Stimulated activated CD4-positive, alpha-beta T cell treated with anti-CD3 and anti-CD28 coated beads, Interleukin-15, amount 100 ng/mL, for 48 hours (primary cell): ENCODE data around the gene SNRPB2.

Experiments
- DNase-seq, 2 donors: peaks; one replicate each; pipeline ENCODE4 v3.0.0-alpha.2; 2020; ENCODE audit warnings: low read depth in 2 of 2

Gene SNRPB2

GRCh38 chr20:16732506-16733152 lies 2.8 kb downstream of the SNRPB2 start:
- no peak for DNase-seq

GRCh38 chr20:16740365-16741072 lies 10.7 kb downstream of the SNRPB2 start:
- no peak for DNase-seq

- DNase-seq = no peak
Observed at GRCh38 chr20:16744178-16744807, 14.5 kb downstream of the SNRPB2 start.

GRCh38 chr20:16745204-16745603 lies 15.4 kb downstream of the SNRPB2 start:
- no peak for DNase-seq

- no peak for DNase-seq
Observed at GRCh38 chr20:16747291-16747811, 17.5 kb downstream of the SNRPB2 start.

GRCh38 chr20:16748308-16748900 lies 18.6 kb downstream of the SNRPB2 start, which contains the start of gene OTOR:
OTOR (plus strand) TSS chr20:16748358; CDS start chr20:16748402, 44 bp downstream.
- no peak for DNase-seq

- DNase-seq = no peak
Observed at GRCh38 chr20:16749573-16749972, 19.7 kb downstream of the SNRPB2 start.

GRCh38 chr20:16752082-16752481 lies 22.3 kb downstream of the SNRPB2 start:
- DNase-seq = no peak

GRCh38 chr20:16752901-16753300 lies 23.1 kb downstream of the SNRPB2 start:
- DNase-seq = no peak

- DNase-seq = no peak
Observed at GRCh38 chr20:16758454-16759180, 28.8 kb downstream of the SNRPB2 start.

- no peak for DNase-seq
Observed at GRCh38 chr20:16759181-16759563, 29.3 kb downstream of the SNRPB2 start.

GRCh38 chr20:16760431-16761304 lies 30.8 kb downstream of the SNRPB2 start:
- no peak for DNase-seq

GRCh38 chr20:16761305-16761829 lies 31.5 kb downstream of the SNRPB2 start:
- DNase-seq = peak; percentile 3 to 5

- no peak for DNase-seq
Observed at GRCh38 chr20:16764560-16764959, 34.7 kb downstream of the SNRPB2 start.

- no peak for DNase-seq
Observed at GRCh38 chr20:16771213-16771612, 41.4 kb downstream of the SNRPB2 start.

GRCh38 chr20:16775961-16776360 lies 46.1 kb downstream of the SNRPB2 start:
- DNase-seq = no peak

- DNase-seq = no peak
Observed at GRCh38 chr20:16777126-16777525, 47.3 kb downstream of the SNRPB2 start.

GRCh38 chr20:16778159-16778558 lies 48.3 kb downstream of the SNRPB2 start:
- no peak for DNase-seq

GRCh38 chr20:16781496-16781895 lies 51.7 kb downstream of the SNRPB2 start:
- no peak for DNase-seq

- DNase-seq = no peak
Observed at GRCh38 chr20:16785226-16785625, 55.4 kb downstream of the SNRPB2 start.
